Endothelial cell of umbilical vein (primary cell): ENCODE data around the gene RAB36. TPM values are rescaled to one million over a fixed set of nuclear protein-coding genes. Genes with fewer than 3 reads are reported as not detected.

Experiments
- BruUV-seq: library from RNA; stranded (reverse); fragments of 400-500 nt; replicated peaks from 2 replicates; lab custom pipeline; 2021; lab: Mats Ljungman, UMichigan
- CTCF ChIA-PET: fragments of 300-600, 350-600 bp; sonication (Branson Sonifier 250); formaldehyde crosslinking; loops from one replicate; lab custom pipeline; 2021; ENCODE audit warnings: antibody characterized with exemption, inconsistent platforms; lab: Charles Lee
- POLR2A ChIA-PET: fragments of 300-600, 350-600 bp; sonication (Branson Sonifier 250); formaldehyde crosslinking; loops from one replicate; lab custom pipeline; 2021; ENCODE audit warnings: antibody characterized with exemption, inconsistent platforms; lab: Charles Lee
- DNase-seq: peaks from one replicate; pipeline ENCODE4 v3.0.0-alpha.2; 2011; ENCODE audit warnings: low read depth, low spot score
- FAIRE-seq: peaks from 2 replicates; lab custom pipeline; 2011; peaks lifted over from hg19 to GRCh38; lab: Jason Lieb, UNC
- H2AFZ ChIP-seq: 2 replicates; pipeline ENCODE4 v1.6.0; 2012; ENCODE audit warnings: low read depth, low read length, control low read depth, inconsistent platforms
- H3K27ac ChIP-seq: 2 replicates; pipeline ENCODE4 v1.5.1; 2011; ENCODE audit warnings: low read depth, mild to moderate bottlenecking, control low read depth, low read length, moderate library complexity; ENCODE audit not compliant: insufficient read depth
- H3K27me3 ChIP-seq, 2 experiments: 2 replicates each; pipeline versions ENCODE4 v1.6.0 to v1.6.1; 2011; ENCODE audit warnings: low read length in 2 of 2, mixed read lengths in 1 of 2; ENCODE audit not compliant: control insufficient read depth in 2 of 2, insufficient read depth in 2 of 2
- H3K36me3 ChIP-seq, 2 experiments: 2 replicates in 1 of 2; 3 replicates in 1 of 2; pipeline ENCODE4 v1.5.1; 2011; ENCODE audit warnings: low read length in 2 of 2, mild to moderate bottlenecking in 1 of 2, moderate library complexity in 1 of 2; ENCODE audit not compliant: control insufficient read depth in 2 of 2, insufficient read depth in 2 of 2; ENCODE audit errors: extremely low read depth in 1 of 2
- H3K4me1 ChIP-seq: 3 replicates; pipeline ENCODE4 v1.5.1; 2011; ENCODE audit warnings: mild to moderate bottlenecking, low read length; ENCODE audit not compliant: control insufficient read depth, insufficient read depth; ENCODE audit errors: extremely low read depth
- H3K4me2 ChIP-seq: 2 replicates; pipeline ENCODE4 v1.6.1; 2011; ENCODE audit warnings: low read length, control low read depth, mixed read lengths; ENCODE audit not compliant: insufficient read depth
- H3K4me3 ChIP-seq, 3 experiments: fragments of 200-600 bp in 1 of 3; sonication (generic), shearing (Covaris generic) in 1 of 3; replicated peaks in 1 of 3; 2 replicates each; pipeline ENCODE4 v1.5.1; 2011 to 2016; ENCODE audit warnings: control low read depth in 3 of 3, low read length in 3 of 3, mild to moderate bottlenecking in 2 of 3, inconsistent platforms in 1 of 3, low read depth in 1 of 3, moderate library complexity in 1 of 3; ENCODE audit not compliant: insufficient read depth in 1 of 3
- H3K79me2 ChIP-seq: 2 replicates; pipeline ENCODE4 v1.6.0; 2012; ENCODE audit warnings: low read length, inconsistent platforms; ENCODE audit not compliant: control insufficient read depth, insufficient read depth
- H3K9ac ChIP-seq: replicated peaks from 2 replicates; pipeline ENCODE3; 2011; ENCODE audit warnings: low read length, control low read depth; ENCODE audit not compliant: insufficient read depth; ENCODE audit errors: extremely low read depth
- H3K9me1 ChIP-seq: replicated peaks from 3 replicates; pipeline ENCODE4 v1.6.0; 2011; ENCODE audit warnings: mild to moderate bottlenecking, low read length; ENCODE audit not compliant: control insufficient read depth, insufficient read depth; ENCODE audit errors: extremely low read depth
- H3K9me3 ChIP-seq: replicated peaks from 2 replicates; pipeline ENCODE4 v1.5.1; 2012; ENCODE audit warnings: low read length, inconsistent platforms; ENCODE audit not compliant: control insufficient read depth, insufficient read depth
- H4K20me1 ChIP-seq: replicated peaks from 2 replicates; pipeline ENCODE3; 2011; ENCODE audit warnings: mild to moderate bottlenecking, low read length; ENCODE audit not compliant: control insufficient read depth, insufficient read depth; ENCODE audit errors: extremely low read depth
- CTCF ChIP-seq, 2 donors: IDR thresholded peaks; 1 replicate in 1 of 2; 2 replicates in 1 of 2; pipeline ENCODE4 v1.5.1; 2011; ENCODE audit warnings: low read length in 2 of 2, mild to moderate bottlenecking in 2 of 2, moderate library complexity in 2 of 2, control low read depth in 1 of 2, inconsistent platforms in 1 of 2, low read depth in 1 of 2; ENCODE audit not compliant: insufficient read depth in 1 of 2; ENCODE audit errors: extremely low read depth in 1 of 2
- EZH2 ChIP-seq: IDR thresholded peaks from 2 replicates; pipeline ENCODE4 v1.6.1; 2012; ENCODE audit warnings: borderline replicate concordance, low read depth, mild to moderate bottlenecking, moderate library complexity, low read length, inconsistent platforms; ENCODE audit not compliant: severe bottlenecking
- FOS ChIP-seq: IDR thresholded peaks from 2 replicates; pipeline ENCODE4 v1.6.1; 2011; ENCODE audit warnings: mild to moderate bottlenecking, low read length, moderate library complexity, borderline replicate concordance; ENCODE audit not compliant: insufficient read depth
- GATA2 ChIP-seq: IDR thresholded peaks from 2 replicates; pipeline ENCODE4 v1.7.0; 2011; ENCODE audit warnings: low read depth, mild to moderate bottlenecking, moderate library complexity, mixed read lengths, low read length; ENCODE audit not compliant: insufficient read length, insufficient read depth
- JUN ChIP-seq: IDR thresholded peaks from 2 replicates; pipeline ENCODE4 v1.6.1; 2011; ENCODE audit warnings: borderline replicate concordance, low read depth; ENCODE audit not compliant: insufficient read length, insufficient read depth
- MAX ChIP-seq: IDR thresholded peaks from 2 replicates; pipeline ENCODE4 v1.6.1; 2011; ENCODE audit not compliant: insufficient read depth, insufficient read length
- MYC ChIP-seq: IDR thresholded peaks from one replicate; pipeline ENCODE4 v1.6.1; 2011; ENCODE audit warnings: mild to moderate bottlenecking, low read depth, low read length
- POLR2A ChIP-seq: IDR thresholded peaks from 2 replicates; pipeline ENCODE4 v1.6.1; 2012; ENCODE audit warnings: low read depth, mild to moderate bottlenecking, control low read depth, low read length
- POLR2AphosphoS5 ChIP-seq: IDR thresholded peaks from 2 replicates; pipeline ENCODE4 v1.6.1; 2012; ENCODE audit warnings: low read depth, mild to moderate bottlenecking, control low read depth, low read length, moderate library complexity; ENCODE audit not compliant: insufficient read depth
- dilution Hi-C: fragments of 300-500 bp; cut with MboI; formaldehyde crosslinking; loops from one replicate; pipeline ENCODE4 v1.15.0; 2019; ENCODE audit warnings: low sequenced_read_pairs; ENCODE audit not compliant: extremely low pct_ligation_motif_present
- intact Hi-C: fragments of 100-400 bp; cut with micrococcal nuclease; formaldehyde crosslinking; loops from one replicate; pipeline ENCODE4 v1.10.0; 2022
- polyA plus RNA-seq, 4 experiments: library from polyadenylated mRNA; depleted of rRNA in 3 of 4; stranded (reverse) in 3 of 4; unstranded in 1 of 4; fragments of >200 nt; gene quantifications; 2 replicates each; pipeline versions ENCODE4 v1.2.1 to v1.2.3, GENCODE V29; 2011 to 2012; ENCODE audit warnings: missing spikeins in 1 of 4
- total RNA-seq: library from RNA; stranded (reverse); gene quantifications from 2 replicates; pipeline ENCODE4 v1.2.3, GENCODE V29; 2021

The RAB36 gene
- total and polyA plus RNA-seq, 2 donors (not counting 3 experiments of a cell fraction or from before 2014, with no cell fraction given): 2.7 to 3.1 TPM

- CTCF ChIA-PET: interaction anchor here (0.8 to 12.6 kb wide), 8 partner anchors 14 to 208 kb away, joined by 3 to 451 read pairs (median 4); no protein-coding TSS in a partner anchor
- Histone ChIP-seq H3K27me3 (no peaks in the 10 kb centered on the region), H4K20me1 (no peaks in the 10 kb centered on the region), H3K9me3 (no peaks in the 10 kb centered on the region), H3K9me1 (no peaks in the 10 kb centered on the region), H2AFZ (no peak overlapping the region), H3K4me2 (no peak overlapping the region), H3K4me1 (peaks cover 18% of the 10 kb centered on the region), H3K9ac (no peak overlapping the region), H3K36me3 (peaks cover 0 to 2% of the 10 kb centered on the region in 2 experiments), H3K4me3 (no peak overlapping the region), H3K79me2 (peaks cover 17% of the 10 kb centered on the region), H3K27ac (no peak overlapping the region)
- POLR2A ChIA-PET: no interaction called here
- dilution Hi-C loops: no loop called here
- no peak for TF ChIP-seq MAX
- TF ChIP-seq CTCF (IDR thresholded peaks at IDR 0.05; ENCODE audit: extremely low read depth in 1 of 2, insufficient read depth in 1 of 2, low read depth in 1 of 2, low read length in 2 of 2): no peak
- no peak for TF ChIP-seq GATA2
- no peak for TF ChIP-seq FOS
- no peak for TF ChIP-seq MYC
- no peak for TF ChIP-seq POLR2AphosphoS5
- no peak for TF ChIP-seq EZH2
- TF ChIP-seq POLR2A: no peak
- no peak for TF ChIP-seq JUN
- FAIRE-seq (no peak), DNase-seq (no peak)
- BruUV-seq: no TSS peak
- intact Hi-C loops: loop anchor here (10.0 kb wide), 1 partner anchor 358 kb away; no protein-coding TSS in a partner anchor
Measured at GRCh38 chr22:23177197-23177596, 31.9 kb downstream of the RAB36 start.
